Ovary (tissue), 3 donors: ENCODE data around the gene IGFBP7.

Experiments
- EP300 ChIP-seq: sonication (generic); formaldehyde crosslinking; IDR thresholded peaks from one replicate; pipeline ENCODE4 v1.6.1; 2017; ENCODE audit warnings: antibody characterized with exemption
- TF ChIP-seq, protein P1 (sequence below), 3 donors: fragments of 450-650 bp in 2 of 3; fragments of 200-600 bp in 1 of 3; IDR thresholded peaks; one replicate each; pipeline versions ENCODE4 v1.5.1 to v1.8.0; 2016 to 2022; ENCODE audit warnings: antibody characterized with exemption in 3 of 3, mild to moderate bottlenecking in 1 of 3
- donor health status: DM: no; HTN: no; CAD: no.

DNA sequence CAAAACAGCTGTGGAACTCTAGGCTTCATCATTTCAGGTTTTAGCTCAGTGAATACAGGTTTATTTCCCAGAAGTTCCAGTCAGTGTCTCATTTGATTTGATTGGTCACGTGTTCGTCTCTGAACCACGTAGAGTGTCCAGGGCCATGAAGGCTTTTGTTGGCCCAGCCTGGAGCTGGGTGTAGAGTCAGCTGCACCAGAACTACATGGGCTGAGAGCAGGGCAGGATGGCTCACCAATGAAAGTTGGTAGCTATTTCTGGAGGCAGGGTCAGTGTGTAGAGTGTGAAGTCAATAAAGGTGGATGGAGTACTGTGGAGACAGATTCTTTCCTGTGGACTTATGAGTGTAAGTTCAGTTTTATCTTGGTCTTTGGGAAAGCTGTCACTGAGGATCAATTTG is 43.0 kb upstream of the IGFBP7 start:
- TF ChIP-seq, protein P1, sequence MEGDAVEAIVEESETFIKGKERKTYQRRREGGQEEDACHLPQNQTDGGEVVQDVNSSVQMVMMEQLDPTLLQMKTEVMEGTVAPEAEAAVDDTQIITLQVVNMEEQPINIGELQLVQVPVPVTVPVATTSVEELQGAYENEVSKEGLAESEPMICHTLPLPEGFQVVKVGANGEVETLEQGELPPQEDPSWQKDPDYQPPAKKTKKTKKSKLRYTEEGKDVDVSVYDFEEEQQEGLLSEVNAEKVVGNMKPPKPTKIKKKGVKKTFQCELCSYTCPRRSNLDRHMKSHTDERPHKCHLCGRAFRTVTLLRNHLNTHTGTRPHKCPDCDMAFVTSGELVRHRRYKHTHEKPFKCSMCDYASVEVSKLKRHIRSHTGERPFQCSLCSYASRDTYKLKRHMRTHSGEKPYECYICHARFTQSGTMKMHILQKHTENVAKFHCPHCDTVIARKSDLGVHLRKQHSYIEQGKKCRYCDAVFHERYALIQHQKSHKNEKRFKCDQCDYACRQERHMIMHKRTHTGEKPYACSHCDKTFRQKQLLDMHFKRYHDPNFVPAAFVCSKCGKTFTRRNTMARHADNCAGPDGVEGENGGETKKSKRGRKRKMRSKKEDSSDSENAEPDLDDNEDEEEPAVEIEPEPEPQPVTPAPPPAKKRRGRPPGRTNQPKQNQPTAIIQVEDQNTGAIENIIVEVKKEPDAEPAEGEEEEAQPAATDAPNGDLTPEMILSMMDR (IDR thresholded peaks at IDR 0.05): no peak
- TF ChIP-seq EP300: no peak
